H1 (cell line): ENCODE measurements around the gene RERE. TPM values are rescaled to one million over a fixed set of nuclear protein-coding genes. Genes with fewer than 3 reads are reported as not detected.

Experiments
- CTCF ChIA-PET: fragments of 300-600 bp; sonication (Branson Sonifier 250); formaldehyde crosslinking; loops from one replicate; lab custom pipeline; 2021; ENCODE audit not compliant: partially characterized antibody; lab: Charles Lee
- POLR2A ChIA-PET: fragments of 300-600 bp; sonication (Branson Sonifier 250); formaldehyde crosslinking; loops from one replicate; lab custom pipeline; 2021; ENCODE audit warnings: inconsistent platforms; ENCODE audit not compliant: partially characterized antibody; lab: Charles Lee
- DNase-seq, 2 experiments: peaks; one replicate each; pipeline versions ENCODE4 v3.0.0 to v3.0.0-alpha.2; 2010 to 2022; ENCODE audit warnings: low spot score in 2 of 2, low read depth in 1 of 2, mixed read lengths in 1 of 2
- FAIRE-seq: peaks from 2 replicates; lab custom pipeline; 2011; peaks lifted over from hg19 to GRCh38; lab: Jason Lieb, UNC
- H2AFZ ChIP-seq: 2 replicates; pipeline ENCODE4 v1.8.1; 2012; ENCODE audit warnings: low read length, inconsistent platforms
- H2AK5ac ChIP-seq: 2 replicates; pipeline ENCODE4 v1.6.1; 2013; ENCODE audit warnings: low read depth, low read length
- H2BK120ac ChIP-seq: replicated peaks from 2 replicates; pipeline ENCODE3; 2013; ENCODE audit warnings: low read depth, low read length, inconsistent platforms
- H2BK12ac ChIP-seq: 2 replicates; pipeline ENCODE4 v1.6.1; 2013; ENCODE audit warnings: low read depth, low read length
- H2BK15ac ChIP-seq: 2 replicates; pipeline ENCODE4 v1.6.1; 2013; ENCODE audit warnings: low read length
- H2BK20ac ChIP-seq: 2 replicates; pipeline ENCODE4 v1.6.1; 2013; ENCODE audit warnings: low read length
- H2BK5ac ChIP-seq: 2 replicates; pipeline ENCODE4 v1.6.1; 2013; ENCODE audit warnings: low read depth, low read length
- H3K14ac ChIP-seq: 2 replicates; pipeline ENCODE4 v1.6.1; 2013; ENCODE audit warnings: inconsistent platforms; ENCODE audit not compliant: insufficient read length
- H3K18ac ChIP-seq: 2 replicates; pipeline ENCODE4 v1.6.1; 2013; ENCODE audit warnings: low read length; ENCODE audit errors: extremely low read depth
- H3K23ac ChIP-seq: 2 replicates; pipeline ENCODE4 v1.6.1; 2013; ENCODE audit warnings: inconsistent platforms; ENCODE audit not compliant: insufficient read length
- H3K23me2 ChIP-seq: 2 replicates; pipeline ENCODE4 v1.6.1; 2013; ENCODE audit warnings: low read depth, low read length
- H3K27ac ChIP-seq: 2 replicates; pipeline ENCODE4 v1.6.1; 2011; ENCODE audit warnings: low read depth, low read length, inconsistent platforms
- H3K27me3 ChIP-seq, 4 experiments: replicated peaks in 1 of 4; 1 replicate in 1 of 4; 2 replicates in 3 of 4; pipeline versions ENCODE4 v1.6.1 to v1.8.1; 2011 to 2013; ENCODE audit warnings: low read length in 3 of 4, mild to moderate bottlenecking in 3 of 4, inconsistent platforms in 2 of 4, mixed read lengths in 2 of 4, moderate library complexity in 1 of 4; ENCODE audit not compliant: control insufficient read depth in 3 of 4, insufficient read depth in 3 of 4; ENCODE audit errors: extremely low read depth in 1 of 4
- H3K36me3 ChIP-seq, 4 experiments: 2 replicates each; pipeline versions ENCODE4 v1.6.1 to v1.8.1; 2011 to 2013; ENCODE audit warnings: mild to moderate bottlenecking in 4 of 4, low read length in 3 of 4, moderate library complexity in 2 of 4, control low read depth in 1 of 4, inconsistent platforms in 1 of 4; ENCODE audit not compliant: insufficient read depth in 4 of 4, control insufficient read depth in 2 of 4
- H3K4ac ChIP-seq: replicated peaks from 2 replicates; pipeline ENCODE3; 2013; ENCODE audit warnings: low read length, low read depth, mixed read lengths, inconsistent platforms; ENCODE audit not compliant: insufficient read length
- H3K4me1 ChIP-seq, 4 experiments: replicated peaks in 1 of 4; 1 replicate in 1 of 4; 2 replicates in 3 of 4; pipeline versions ENCODE4 v1.6.1 to v1.8.1; 2011 to 2013; ENCODE audit warnings: low read length in 3 of 4, inconsistent platforms in 2 of 4, mixed read lengths in 1 of 4; ENCODE audit not compliant: insufficient read depth in 4 of 4, control insufficient read depth in 3 of 4
- H3K4me2 ChIP-seq, 2 experiments: 2 replicates each; pipeline versions ENCODE4 v1.6.1 to v1.8.1; 2011 to 2013; ENCODE audit warnings: low read depth in 2 of 2, low read length in 2 of 2, control low read depth in 1 of 2, inconsistent platforms in 1 of 2, mild to moderate bottlenecking in 1 of 2; ENCODE audit not compliant: insufficient read depth in 1 of 2
- H3K4me3 ChIP-seq, 4 experiments: fragments of 200-600, 300-600 bp in 1 of 4; sonication (generic), shearing (Covaris generic), sonication (Bioruptor Twin) in 1 of 4; 2 replicates each; pipeline versions ENCODE4 v1.5.1 to v1.8.1; 2011 to 2016; ENCODE audit warnings: low read length in 4 of 4, low read depth in 3 of 4, control low read depth in 2 of 4, inconsistent platforms in 2 of 4, mild to moderate bottlenecking in 2 of 4, mixed read lengths in 1 of 4, moderate library complexity in 1 of 4; ENCODE audit not compliant: insufficient read depth in 2 of 4; ENCODE audit errors: extremely low read depth in 1 of 4
- H3K56ac ChIP-seq: replicated peaks from 2 replicates; pipeline ENCODE3; 2013; ENCODE audit warnings: low read depth, mild to moderate bottlenecking, mixed read lengths, low read length, inconsistent platforms; ENCODE audit not compliant: insufficient read length
- H3K79me1 ChIP-seq: 2 replicates; pipeline ENCODE4 v1.6.1; 2013; ENCODE audit warnings: low read depth, low read length, control low read depth
- H3K79me2 ChIP-seq, 2 experiments: 2 replicates each; pipeline versions ENCODE4 v1.6.1 to v1.8.1; 2012 to 2013; ENCODE audit warnings: low read length in 2 of 2, mild to moderate bottlenecking in 2 of 2, inconsistent platforms in 1 of 2; ENCODE audit not compliant: insufficient read depth in 2 of 2, control insufficient read depth in 1 of 2
- H3K9ac ChIP-seq, 4 experiments: replicated peaks in 1 of 4; 1 replicate in 1 of 4; 2 replicates in 3 of 4; pipeline versions ENCODE4 v1.6.1 to v1.8.1; 2011 to 2013; ENCODE audit warnings: low read depth in 3 of 4, low read length in 3 of 4, control low read depth in 2 of 4, mild to moderate bottlenecking in 2 of 4, moderate library complexity in 2 of 4, inconsistent platforms in 1 of 4; ENCODE audit errors: extremely low read depth in 1 of 4
- H3K9me3 ChIP-seq, 2 experiments: 2 replicates each; pipeline versions ENCODE4 v1.6.1 to v1.8.1; 2012 to 2013; ENCODE audit warnings: mild to moderate bottlenecking in 2 of 2, moderate library complexity in 2 of 2, control low read depth in 1 of 2, inconsistent platforms in 1 of 2, low read depth in 1 of 2, low read length in 1 of 2, mixed read lengths in 1 of 2; ENCODE audit not compliant: insufficient read depth in 2 of 2
- H4K20me1 ChIP-seq, 2 experiments: replicated peaks in 1 of 2; 2 replicates each; pipeline versions ENCODE3 to v1.8.1; 2011 to 2013; ENCODE audit warnings: inconsistent platforms in 2 of 2, low read length in 2 of 2, mild to moderate bottlenecking in 1 of 2; ENCODE audit not compliant: insufficient read depth in 2 of 2, control insufficient read depth in 1 of 2
- H4K5ac ChIP-seq: 2 replicates; pipeline ENCODE4 v1.6.1; 2013; ENCODE audit warnings: low read length, low read depth, mixed read lengths, inconsistent platforms; ENCODE audit not compliant: insufficient read length
- H4K8ac ChIP-seq: 2 replicates; pipeline ENCODE4 v1.8.0; 2013; ENCODE audit warnings: mild to moderate bottlenecking, moderate library complexity, low read length, inconsistent platforms; ENCODE audit not compliant: insufficient read depth; ENCODE audit errors: extremely low read depth
- H4K91ac ChIP-seq: replicated peaks from 2 replicates; pipeline ENCODE3; 2013; ENCODE audit warnings: low read length, mixed read lengths, inconsistent platforms; ENCODE audit not compliant: insufficient read length
- CBX5 ChIP-seq: fragments of 300-800, 300-1000 bp; sonication (generic); IDR thresholded peaks from 2 replicates; pipeline ENCODE4 v1.7.1; 2016; ENCODE audit warnings: antibody characterized with exemption, low read length, low read depth
- EP300 ChIP-seq, 2 experiments: IDR thresholded peaks; 1 replicate in 1 of 2; 2 replicates in 1 of 2; pipeline ENCODE4 v1.6.1; 2011 to 2012; ENCODE audit warnings: low read depth in 2 of 2, low read length in 2 of 2, mild to moderate bottlenecking in 2 of 2, borderline replicate concordance in 1 of 2, inconsistent platforms in 1 of 2, moderate library complexity in 1 of 2
- GABPA ChIP-seq: IDR thresholded peaks from 2 replicates; pipeline ENCODE4 v1.6.1; 2011; ENCODE audit warnings: mild to moderate bottlenecking, low read length, moderate library complexity, borderline replicate concordance; ENCODE audit not compliant: insufficient read depth
- SIN3A ChIP-seq, 2 experiments: IDR thresholded peaks in 1 of 2; conservative IDR thresholded peaks in 1 of 2; 2 replicates each; pipeline ENCODE4 v1.6.1; 2011 to 2012; ENCODE audit warnings: low read length in 2 of 2, improper control_type of control experiment in 1 of 2, low read depth in 1 of 2, mild to moderate bottlenecking in 1 of 2
- TAF1 ChIP-seq: IDR thresholded peaks from 2 replicates; pipeline ENCODE4 v1.6.1; 2011; ENCODE audit warnings: mild to moderate bottlenecking, low read depth, low read length
- TAF7 ChIP-seq: optimal IDR thresholded peaks from 2 replicates; pipeline ENCODE3; 2011; ENCODE audit warnings: low read depth, mild to moderate bottlenecking, inconsistent platforms, low read length, moderate library complexity, borderline replicate concordance
- WGBS, 2 experiments: shearing (Covaris generic) in 1 of 2; methylation state at CpG; one replicate each; pipeline versions ENCODE4 v1.1.6 to v1.1.7; 2013 to 2015; ENCODE audit warnings: low lambda C conversion rate in 2 of 2, mixed read lengths in 2 of 2, inconsistent platforms in 1 of 2, low coverage in 1 of 2, missing lambda C conversion rate in 1 of 2; ENCODE audit not compliant: insufficient replicate concordance in 2 of 2, insufficient coverage in 1 of 2, insufficient read length in 1 of 2; ENCODE audit errors: extremely low coverage in 1 of 2, missing lambda C conversion rate in 1 of 2; 5-methylcytosine and 5-hydroxymethylcytosine counted together
- polyA plus RNA-seq, 7 experiments: library from polyadenylated mRNA; depleted of rRNA in 3 of 7; stranded (reverse) in 5 of 7; unstranded in 2 of 7; fragments of >200 nt in 5 of 7; fragments of 200-250 nt in 2 of 7; gene quantifications; 1 replicate in 5 of 7; 2 replicates in 1 of 7; 4 replicates in 1 of 7; pipeline versions ENCODE4 v1.2.1 to v1.2.3, GENCODE V29; 2011 to 2013; ENCODE audit warnings: missing spikeins in 2 of 7, mixed read lengths in 2 of 7
- total RNA-seq: library from RNA; stranded (reverse); fragmentation: NEBNext Ultra II Directional; extraction: Animal tissue kit (Norgen Biotek cat#: 25700); gene quantifications from 2 replicates; pipeline ENCODE4 v1.2.1, GENCODE V29; 2021
- TF ChIP-seq, protein P1 (sequence below): IDR thresholded peaks from 2 replicates; pipeline ENCODE4 v1.6.1; 2011; ENCODE audit warnings: low read length, improper control_type of control experiment

RERE gene
- total and polyA plus RNA-seq, 2 of the 8 experiments (the other 6 are each of a cell fraction or from before 2014, with no cell fraction given), result 15.3 to 142 TPM

DNA sequence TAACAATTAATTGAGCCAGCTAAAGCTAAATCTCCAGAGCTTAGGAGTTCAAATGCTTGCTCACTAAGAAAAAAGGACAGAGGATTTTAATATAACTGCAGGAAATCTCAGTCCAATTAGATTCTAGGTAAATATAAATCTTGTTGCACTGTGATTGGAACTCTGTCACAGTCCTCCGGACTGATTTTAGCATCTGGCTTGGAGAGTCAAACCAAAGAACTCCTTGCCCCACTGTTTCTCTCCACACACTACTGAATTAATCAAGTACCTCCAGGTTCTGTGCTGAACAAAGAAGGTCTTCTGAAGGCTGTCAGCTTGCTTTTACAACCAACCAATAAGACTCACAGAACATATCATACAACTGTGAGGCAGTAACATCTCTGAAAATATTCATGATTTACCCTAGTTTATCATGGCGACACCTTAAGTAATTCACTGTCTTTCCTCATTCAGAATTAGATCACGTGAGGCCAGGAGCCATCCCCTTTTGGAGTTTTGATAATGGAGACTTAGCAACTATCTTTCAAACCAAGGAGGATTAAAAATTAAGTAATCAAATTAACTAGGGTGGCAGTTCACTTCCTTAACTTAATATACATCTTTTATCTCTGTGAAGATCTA lies 176.0 kb downstream of the RERE start:
- no peak overlapping the region for H3K56ac ChIP-seq
- H4K5ac ChIP-seq, result no peak overlapping the region
- no peak overlapping the region for H3K4me3 ChIP-seq
- POLR2A ChIA-PET, result interaction anchor here (0.6 kb wide), 1 partner anchor 273 kb away, joined by 3 read pairs; no protein-coding TSS in a partner anchor
- H3K9me3 ChIP-seq, result no peaks in the 10 kb centered on the region
- no peak overlapping the region for H2BK20ac ChIP-seq
- H2AFZ ChIP-seq, result no peak overlapping the region
- no peak for DNase-seq
- no peak overlapping the region for H2BK12ac ChIP-seq
- no peak overlapping the region for H3K14ac ChIP-seq
- no peak overlapping the region for H2BK120ac ChIP-seq
- TF ChIP-seq SIN3A (conservative IDR thresholded peaks at IDR 0.05 in 1 of 2, IDR thresholded peaks at IDR 0.05 in 1 of 2; ENCODE audit: low read depth in 1 of 2, low read length in 2 of 2) (no peak), GABPA (no peak), TAF1 (no peak), EP300 (IDR thresholded peaks at IDR 0.05; ENCODE audit: borderline replicate concordance in 1 of 2, low read depth in 2 of 2, low read length in 2 of 2) (no peak), CBX5 (no peak), TAF7 (no peak)
- TF ChIP-seq, protein P1, sequence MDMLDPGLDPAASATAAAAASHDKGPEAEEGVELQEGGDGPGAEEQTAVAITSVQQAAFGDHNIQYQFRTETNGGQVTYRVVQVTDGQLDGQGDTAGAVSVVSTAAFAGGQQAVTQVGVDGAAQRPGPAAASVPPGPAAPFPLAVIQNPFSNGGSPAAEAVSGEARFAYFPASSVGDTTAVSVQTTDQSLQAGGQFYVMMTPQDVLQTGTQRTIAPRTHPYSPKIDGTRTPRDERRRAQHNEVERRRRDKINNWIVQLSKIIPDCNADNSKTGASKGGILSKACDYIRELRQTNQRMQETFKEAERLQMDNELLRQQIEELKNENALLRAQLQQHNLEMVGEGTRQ, result no peak
- TF ChIP-seq, all 59 proteins: peak for 0
- H3K4me1 ChIP-seq, result peaks cover 0 to 6% (median 0%) of the 10 kb centered on the region in 4 experiments; a peak in 2 of 7 replicates
- peaks cover 22 to 32% of the 10 kb centered on the region in 2 experiments for H4K20me1 ChIP-seq
- no peak overlapping the region for H2AK5ac ChIP-seq
- H2BK5ac ChIP-seq, result no peak overlapping the region
- no peaks in the 10 kb centered on the region for H3K23me2 ChIP-seq
- H3K79me2 ChIP-seq, result peaks cover 14 to 96% of the 10 kb centered on the region in 2 experiments
- H3K4ac ChIP-seq, result no peak overlapping the region
- no peak overlapping the region for H4K91ac ChIP-seq
- H3K36me3 ChIP-seq, result peaks cover 0 to 4% (median 0%) of the 10 kb centered on the region in 4 experiments; a peak in 1 of 8 replicates
- no peaks in the 10 kb centered on the region for H3K27me3 ChIP-seq
- FAIRE-seq, result no peak
- no peak overlapping the region for H3K18ac ChIP-seq
- H3K23ac ChIP-seq, result no peak overlapping the region
- H3K4me2 ChIP-seq, result no peak overlapping the region
- H3K79me1 ChIP-seq, result peaks cover 15% of the 10 kb centered on the region
- no peak overlapping the region for H2BK15ac ChIP-seq
- CTCF ChIA-PET, result interaction anchor here (0.6 to 1.7 kb wide), 5 partner anchors 14 to 213 kb away, joined by 3 to 5 read pairs (median 3); no protein-coding TSS in a partner anchor
- no peak overlapping the region; a peak in 1 of 7 replicates for H3K9ac ChIP-seq
- H3K27ac ChIP-seq, result no peak overlapping the region
- 85% methylated on average over 3 of the region's 3 CpGs; no CpG with 5 or more reads in 1 of the 2 experiments for WGBS, 2 experiments
- H4K8ac ChIP-seq, result no peak overlapping the region
